T-helper 2 cell treated with Interferon-gamma antibody and Interleukin-4, amounts not matched to agents 100 ng/mL and 5 ng/mL, for 36 hours (primary cell): ENCODE measurements around the gene TMOD3. TPM values are rescaled to one million over a fixed set of nuclear protein-coding genes. Genes with fewer than 3 reads are reported as not detected.

Experiments
- intact Hi-C: fragments of 100-400 bp; cut with micrococcal nuclease; formaldehyde crosslinking; loops from one replicate; pipeline ENCODE4 v1.15.1; 2023
- total RNA-seq: library from RNA; stranded (reverse); gene quantifications from 2 replicates; pipeline ENCODE4 v1.2.3, GENCODE V29; 2022

The TMOD3 gene
- total RNA-seq, 1 donor from 2014 or later, result 60.5 TPM

DNA sequence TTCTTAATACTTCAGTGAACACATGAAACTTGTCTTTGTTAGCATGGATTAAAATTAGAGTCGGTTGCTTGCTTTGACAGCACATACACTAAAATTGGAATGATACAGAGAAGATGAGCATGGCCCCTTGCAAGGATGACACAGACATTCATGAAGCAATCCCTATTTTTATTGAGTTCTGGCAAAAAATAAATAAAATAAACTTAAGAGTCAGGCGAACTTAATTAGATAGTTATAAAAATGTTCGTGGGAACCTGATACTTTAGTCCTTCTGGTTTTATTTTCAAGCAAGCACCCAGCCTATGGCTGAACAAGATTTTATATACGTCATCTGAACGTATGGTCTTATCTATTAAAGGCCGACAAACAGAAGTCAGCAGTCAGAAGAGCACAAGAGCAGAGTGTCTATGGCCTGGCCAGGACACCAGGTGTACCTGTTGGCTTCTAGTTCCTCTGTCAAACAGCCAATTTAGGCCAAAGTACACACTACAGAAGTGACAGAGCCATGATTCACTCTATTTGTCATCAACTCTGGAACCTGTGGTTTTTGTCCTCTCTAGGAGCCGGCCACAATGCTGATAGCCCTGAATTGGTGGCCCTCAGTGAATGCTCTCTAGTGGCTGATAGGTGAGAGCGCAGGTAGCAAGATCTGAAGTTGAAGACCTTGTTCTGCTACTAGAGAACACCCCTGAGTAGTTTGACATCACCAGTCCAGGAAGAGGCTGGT lies 77.8 kb downstream of the TMOD3 start:
- intact Hi-C loops, result no loop called here

DNA sequence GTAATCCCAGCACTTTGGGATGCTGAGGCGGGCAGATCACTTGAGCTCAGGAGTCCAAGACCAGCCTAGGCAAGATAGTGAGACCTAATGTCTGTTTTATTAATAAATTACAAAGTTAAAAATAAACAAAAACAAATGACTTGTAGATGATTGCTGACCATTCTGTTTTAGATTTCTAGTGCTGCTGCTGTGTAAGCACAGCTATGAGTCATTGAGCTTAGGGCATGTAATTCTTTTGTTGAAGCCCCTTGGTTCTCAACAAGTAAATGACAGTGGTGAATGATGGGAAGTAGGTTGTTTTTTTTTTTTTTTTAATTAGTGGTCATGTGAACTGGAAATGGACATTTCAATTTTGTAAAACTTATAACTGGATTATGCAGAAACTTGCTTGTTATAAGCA lies 78.9 kb downstream of the TMOD3 start:
- intact Hi-C loops, result no loop called here

DNA sequence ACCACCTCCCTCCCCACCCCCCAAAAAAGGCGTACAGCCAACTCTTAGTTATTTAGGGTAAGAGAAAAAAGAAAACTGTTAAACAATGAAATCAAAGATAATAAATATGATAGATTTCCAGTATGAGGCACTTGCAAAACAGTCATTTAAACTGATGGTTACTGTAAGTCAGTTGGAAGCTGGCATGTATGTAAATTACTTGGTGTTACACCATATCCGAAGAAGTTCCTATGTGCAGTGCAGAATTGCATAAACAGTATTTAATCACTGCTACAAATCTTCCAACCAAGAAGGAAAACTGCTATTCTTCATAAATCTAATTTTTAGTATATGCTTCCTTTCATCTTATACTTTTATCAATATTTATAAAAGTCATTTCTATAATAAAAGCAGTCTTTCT lies 80.1 kb downstream of the TMOD3 start:
- intact Hi-C loops, result no loop called here

DNA sequence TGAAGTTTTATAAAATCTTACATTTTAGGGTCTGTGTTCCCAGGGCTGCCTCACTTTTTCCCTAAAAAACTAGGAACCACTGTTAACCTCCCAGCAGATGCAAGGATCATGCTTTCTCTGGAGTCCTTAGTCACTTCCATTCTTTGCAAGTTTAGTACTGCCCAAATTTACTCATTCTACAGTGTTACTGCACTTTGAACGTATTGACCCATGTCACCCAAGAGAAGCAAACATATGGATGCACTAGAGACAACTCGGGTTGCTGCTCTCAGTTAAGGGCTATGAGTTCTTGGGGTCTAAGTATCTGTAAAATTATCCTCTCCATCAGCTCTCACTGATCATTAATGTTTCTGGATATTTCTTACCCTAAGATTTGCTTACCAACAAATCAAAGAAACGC lies 83.1 kb downstream of the TMOD3 start:
- intact Hi-C loops, result no loop called here

DNA sequence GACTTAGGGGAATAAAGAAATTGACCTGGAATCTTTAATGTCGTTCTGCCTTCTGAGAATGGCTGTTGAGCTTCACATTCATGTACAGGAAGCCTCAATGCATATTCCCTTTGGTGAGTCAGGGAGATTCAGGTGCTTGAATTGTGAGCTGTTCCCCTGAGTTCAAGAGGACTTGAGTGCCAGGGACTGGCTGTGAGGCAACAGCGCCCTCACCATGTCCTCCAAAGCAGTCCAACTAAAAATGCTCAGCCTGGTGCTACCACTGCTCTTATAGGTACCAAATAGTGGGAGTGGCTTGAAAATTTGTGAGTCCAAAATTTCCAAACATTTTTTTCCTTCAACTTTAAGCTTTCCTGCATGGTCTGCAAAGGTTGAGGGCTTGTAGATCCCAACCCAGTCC lies 88.0 kb downstream of the TMOD3 start:
- intact Hi-C loops, result no loop called here

DNA sequence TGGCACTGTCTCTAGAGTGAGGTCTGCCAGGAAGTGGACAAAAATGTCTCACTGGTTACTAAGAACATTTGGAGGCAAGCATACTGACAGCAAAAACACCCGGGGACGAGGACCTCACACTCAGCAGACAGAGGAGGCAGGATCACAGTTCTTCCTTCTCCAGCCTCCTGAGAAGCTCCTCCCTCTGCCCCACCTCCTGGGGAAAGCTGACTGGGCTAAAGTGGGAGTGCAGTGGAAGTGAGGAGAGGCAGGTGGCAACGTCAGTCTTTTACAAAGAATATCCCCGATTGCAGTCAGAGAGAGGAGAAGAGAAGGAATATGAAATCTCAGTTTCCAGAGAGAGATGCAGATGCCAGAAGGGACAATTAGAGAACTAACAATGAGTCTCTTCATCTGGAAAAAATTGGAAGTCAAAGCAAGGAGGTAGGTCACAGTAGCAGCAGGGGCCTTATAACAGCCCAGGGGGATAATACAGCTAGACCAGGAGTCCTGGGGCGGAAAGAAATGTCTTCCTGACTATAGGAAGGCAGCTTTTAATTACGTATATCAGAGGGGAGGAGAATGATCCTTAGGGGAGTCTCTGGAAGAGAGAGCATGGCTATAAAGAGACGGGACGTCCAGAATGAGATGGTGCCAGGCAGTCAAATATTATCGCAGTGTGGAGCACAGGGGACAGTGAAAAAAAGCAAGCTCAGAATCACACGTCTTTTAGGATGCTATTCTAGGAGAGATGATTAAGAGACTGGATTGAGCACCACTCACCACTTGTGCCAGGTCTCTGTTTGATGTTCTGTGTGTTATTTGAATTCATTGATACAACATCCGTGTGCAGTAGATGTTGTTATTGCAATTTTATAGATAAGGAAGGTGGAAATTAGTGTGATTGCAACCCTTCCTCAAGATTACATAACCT lies 95.0 kb downstream of the TMOD3 start:
- intact Hi-C loops, result no loop called here

DNA sequence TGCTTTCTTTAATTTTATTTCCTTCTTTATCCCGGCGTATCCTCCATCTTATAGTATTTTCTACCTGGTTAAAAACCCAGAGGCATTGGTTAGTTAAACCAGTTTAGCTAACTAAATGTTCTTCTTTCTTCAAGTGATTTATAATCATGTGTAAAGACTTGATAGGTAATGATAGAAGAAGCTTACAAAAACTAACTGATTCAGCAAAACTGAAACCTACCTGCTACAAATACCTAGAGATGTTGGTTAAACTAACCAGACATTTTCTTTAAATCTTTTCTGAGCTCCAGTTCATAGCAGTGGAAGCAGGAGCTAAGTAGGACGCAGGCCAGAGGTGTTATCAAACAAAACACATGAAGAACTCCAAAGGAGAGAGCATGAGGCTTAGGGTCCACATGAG lies 97.4 kb downstream of the TMOD3 start:
- intact Hi-C loops, result no loop called here

DNA sequence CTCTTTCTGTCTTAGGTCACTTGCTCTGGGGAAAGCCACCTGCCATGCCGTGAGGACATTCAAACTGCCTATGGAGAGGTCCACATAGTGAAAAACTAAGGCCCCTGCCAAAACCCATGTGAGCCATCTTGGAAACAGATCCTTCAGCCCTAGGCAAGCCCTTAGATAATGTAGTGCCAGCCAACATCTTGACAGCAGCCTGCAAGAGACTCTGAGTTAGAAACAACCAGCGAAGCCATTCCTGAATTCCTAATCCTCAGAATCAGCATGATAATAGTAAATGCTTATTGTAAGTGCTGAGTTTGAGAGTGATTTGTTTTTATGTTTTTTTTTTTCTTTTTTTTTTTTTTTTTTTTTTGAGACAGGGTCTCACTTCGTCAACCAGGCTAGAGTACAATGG lies 101.6 kb downstream of the TMOD3 start:
- intact Hi-C loops, result no loop called here

DNA sequence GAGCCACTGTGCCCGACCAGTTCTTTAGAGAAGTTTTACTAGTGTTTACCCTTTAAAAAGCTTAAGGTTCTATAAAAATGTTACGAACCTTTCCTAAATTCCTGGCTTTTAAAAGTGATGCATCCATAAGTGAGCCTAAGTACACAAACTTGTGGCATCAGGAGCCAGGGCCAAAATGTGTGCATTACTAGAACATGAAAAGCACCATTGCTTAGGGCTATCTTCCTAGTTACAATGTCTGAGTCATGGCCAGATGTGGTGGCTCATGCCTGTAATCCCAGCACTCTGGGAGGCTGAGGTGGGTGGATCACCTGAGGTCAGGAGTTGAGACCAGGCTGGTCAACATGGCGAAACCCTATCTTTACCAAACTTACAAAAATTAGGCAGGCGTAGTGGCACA lies 102.2 kb downstream of the TMOD3 start:
- intact Hi-C loops, result no loop called here

DNA sequence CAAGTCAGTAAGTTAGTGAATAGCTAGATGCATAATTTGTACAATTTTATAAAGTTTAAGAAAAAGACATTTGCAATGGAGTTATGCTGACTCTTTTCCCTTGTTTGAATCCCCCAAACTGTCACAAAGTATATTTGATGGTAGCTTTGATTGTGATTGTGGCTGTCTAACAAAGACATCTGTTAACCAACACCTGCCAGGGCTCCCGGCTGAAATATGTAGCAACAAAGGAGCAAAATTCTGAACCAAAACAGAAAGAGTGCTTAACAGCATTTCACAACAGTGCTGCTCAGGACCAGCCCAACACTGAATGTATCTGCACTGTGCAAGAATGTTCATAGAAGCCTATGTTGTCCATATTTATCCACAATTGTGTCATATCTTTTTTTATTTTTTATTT lies 102.7 kb downstream of the TMOD3 start:
- intact Hi-C loops, result no loop called here

DNA sequence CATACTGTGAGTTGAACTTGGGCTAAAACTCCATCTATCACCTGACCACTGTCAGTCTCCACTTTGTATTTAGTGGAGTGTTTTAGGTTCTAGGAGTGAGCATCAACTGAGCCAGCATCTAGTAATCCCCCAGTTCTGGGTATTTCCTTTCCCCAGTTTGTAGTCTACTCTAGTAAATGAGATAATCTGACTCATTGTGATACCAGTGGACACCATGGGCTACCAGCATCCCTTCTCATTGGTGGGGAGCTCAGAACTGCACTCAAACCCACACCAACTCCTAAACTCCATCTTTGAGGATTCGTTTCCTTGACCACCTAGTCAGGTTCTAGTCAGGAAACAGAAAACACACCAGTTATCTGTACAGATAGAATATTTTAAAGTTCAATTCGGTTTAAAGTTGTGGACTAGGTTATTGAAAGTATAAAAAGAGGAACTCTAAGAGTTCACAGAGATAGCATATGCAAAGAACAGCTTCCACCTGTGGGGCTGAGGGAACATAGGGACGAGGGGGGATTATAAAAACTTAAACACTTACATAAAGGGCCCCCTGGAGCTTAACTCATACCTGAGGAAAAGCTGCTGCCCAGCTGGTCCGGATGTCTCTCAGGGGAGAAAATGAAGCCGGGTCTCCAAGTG lies 106.1 kb downstream of the TMOD3 start:
- intact Hi-C loops, result no loop called here

DNA sequence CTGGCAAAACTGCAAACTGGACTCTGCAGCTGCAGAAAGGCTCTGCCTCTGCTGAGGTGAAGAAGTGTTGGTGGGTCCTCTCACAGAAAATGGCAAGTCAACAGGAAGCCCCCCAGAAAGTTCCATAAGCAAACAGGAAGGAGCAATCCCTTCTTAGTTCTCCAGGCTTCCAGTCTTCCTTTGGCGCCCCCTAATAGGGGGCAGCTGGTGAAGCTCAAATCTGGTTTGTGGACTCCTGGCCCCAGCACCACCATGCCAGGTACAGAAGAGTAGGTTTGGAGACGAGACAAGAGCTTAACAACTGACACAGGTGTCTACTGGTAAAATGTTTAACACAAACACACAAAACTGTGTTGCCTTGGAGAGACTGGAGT lies 106.6 kb downstream of the TMOD3 start:
- intact Hi-C loops, result no loop called here

DNA sequence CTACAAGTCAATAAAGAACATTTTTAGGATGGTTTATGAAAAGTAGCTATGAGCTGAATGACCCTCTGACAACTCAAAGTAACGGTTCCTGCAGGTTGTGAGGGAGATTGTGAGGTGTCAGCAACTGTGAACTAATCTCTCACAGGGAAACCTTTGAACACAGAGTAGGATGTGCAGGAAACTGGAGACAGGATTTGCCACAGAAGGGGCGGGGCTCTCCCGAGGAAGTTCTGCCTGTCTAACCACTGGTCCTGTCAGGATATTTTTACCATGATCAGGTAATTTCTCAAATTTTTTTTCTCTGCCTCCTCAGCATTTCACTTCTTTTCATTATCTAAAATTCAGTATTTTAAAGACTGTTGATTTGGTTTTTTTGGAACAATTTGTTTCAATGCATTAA lies 108.8 kb downstream of the TMOD3 start:
- intact Hi-C loops, result no loop called here

DNA sequence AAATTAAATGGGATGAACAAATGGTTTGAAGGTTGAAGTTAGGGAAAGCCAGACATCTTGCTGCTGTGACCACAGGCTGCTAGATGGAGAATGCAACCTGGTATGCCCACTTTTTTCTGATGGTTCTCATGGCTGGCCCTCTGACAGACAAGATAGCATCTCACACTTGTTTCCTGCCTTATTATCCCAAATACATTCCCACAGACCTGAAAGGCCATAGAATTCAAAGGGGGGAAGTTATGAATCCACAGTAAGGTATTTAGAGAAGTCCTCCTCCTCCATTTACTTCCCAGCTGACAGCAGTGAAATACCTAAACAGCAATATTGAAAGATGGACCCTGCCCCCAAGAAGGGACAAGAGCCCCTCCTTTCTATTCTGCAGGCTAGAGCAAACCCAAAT lies 109.8 kb downstream of the TMOD3 start:
- intact Hi-C loops, result no loop called here

DNA sequence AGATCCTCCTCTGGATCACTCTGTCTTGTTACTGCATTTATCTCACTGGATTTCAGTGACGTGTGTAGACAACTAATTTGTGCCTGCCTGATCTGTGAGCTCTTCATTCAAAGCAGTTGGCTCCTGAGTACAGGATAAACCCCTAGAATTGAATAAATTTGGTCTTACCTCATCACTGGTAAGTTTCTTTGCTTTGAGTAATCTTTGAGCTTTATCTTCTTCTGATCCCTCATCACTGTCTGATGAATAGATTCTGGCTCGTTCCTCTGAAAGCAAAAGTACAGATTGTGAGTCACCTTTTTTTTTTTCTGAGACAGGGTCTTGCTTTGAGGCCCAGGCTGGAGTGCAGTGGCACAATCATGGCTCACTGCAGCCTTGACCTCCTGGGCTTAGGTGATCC lies 117.7 kb downstream of the TMOD3 start:
- intact Hi-C loops, result no loop called here

DNA sequence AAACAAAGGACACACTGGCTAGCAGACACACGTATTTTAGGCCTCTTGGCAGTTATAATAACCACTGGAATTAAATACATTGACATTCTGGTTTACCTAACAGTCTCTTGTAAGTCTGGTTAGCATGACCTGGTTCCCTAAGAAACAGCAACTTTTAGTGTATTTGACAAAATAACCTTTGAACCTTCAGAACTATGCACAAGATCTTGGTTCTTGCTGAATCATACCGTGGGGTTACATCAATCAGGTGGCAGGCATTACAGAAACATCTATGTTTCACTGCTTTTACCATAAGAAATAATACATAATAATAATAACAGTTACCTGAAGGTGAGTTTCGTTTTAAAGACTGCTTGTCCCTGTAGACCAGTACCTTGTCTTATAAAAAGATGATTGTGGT lies 123.4 kb downstream of the TMOD3 start:
- intact Hi-C loops, result no loop called here

DNA sequence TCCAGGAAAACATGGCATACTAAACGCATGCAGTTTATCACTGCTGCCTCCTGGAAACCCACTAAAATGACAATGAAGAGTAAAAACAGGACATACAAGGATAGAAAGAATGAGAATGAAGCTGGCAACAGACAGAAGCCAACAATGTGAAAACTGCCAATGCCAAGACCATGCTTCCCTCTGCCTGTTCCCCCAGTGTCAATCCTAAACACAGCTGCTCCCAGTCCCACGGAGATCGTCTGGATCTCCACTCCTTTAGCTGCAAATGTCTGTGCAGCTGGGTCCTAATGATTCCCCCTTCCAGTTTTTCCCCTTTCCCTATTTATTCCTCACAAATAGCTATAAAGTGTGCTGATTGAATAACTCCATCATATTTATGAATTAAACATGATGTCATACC lies 126.1 kb downstream of the TMOD3 start:
- intact Hi-C loops, result no loop called here

Other genes starting within 250 kb of the TMOD3 start
- gene DMXL2, start 206.9 kb upstream of the TMOD3 start, total RNA-seq, result 3.7 and 4.4 TPM in 2 replicates
- not detected in 2 replicates for gene SCG3, start 148.2 kb upstream of the TMOD3 start, total RNA-seq
- gene LYSMD2, start 92.0 kb upstream of the TMOD3 start, total RNA-seq, result 13.2 and 14.3 TPM in 2 replicates
- gene TMOD2, start 78.1 kb upstream of the TMOD3 start, total RNA-seq, result 4.1 and 4.2 TPM in 2 replicates
- gene LEO1, start 142.1 kb downstream of the TMOD3 start, total RNA-seq, result 41.2 and 42.9 TPM in 2 replicates
- gene MAPK6, start 189.6 kb downstream of the TMOD3 start, total RNA-seq, result 38.0 and 38.6 TPM in 2 replicates